Colon (tissue), 2 donors: ENCODE measurements around the gene CHST7.

Experiments used
- FAIRE-seq: peaks from 2 replicates; lab custom pipeline; 2012; peaks lifted over from hg19 to GRCh38; lab: Jason Lieb, UNC
- donor health status: control.
- donor health status: control.

Gene CHST7

DNA sequence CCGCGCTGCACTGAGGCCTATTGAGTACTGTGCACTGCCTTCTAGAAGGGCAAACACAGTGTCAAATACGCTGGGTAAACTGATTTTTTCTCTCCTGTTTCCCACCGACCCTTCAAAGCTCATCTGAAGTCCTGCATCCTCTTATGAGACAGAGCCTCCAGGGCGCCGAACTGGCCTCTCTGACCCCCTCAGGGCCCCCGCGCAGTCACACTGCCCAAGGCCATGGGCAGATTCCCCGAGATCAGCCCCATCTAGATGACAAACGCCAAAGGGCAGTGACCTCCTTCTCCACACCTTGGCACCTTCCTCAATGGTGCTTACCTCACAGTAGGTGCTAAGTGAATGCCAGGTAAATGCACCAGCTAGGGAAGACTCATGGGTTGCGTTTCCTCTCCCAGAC, 34.4 kb downstream of the CHST7 start:
- FAIRE-seq, result no peak

DNA sequence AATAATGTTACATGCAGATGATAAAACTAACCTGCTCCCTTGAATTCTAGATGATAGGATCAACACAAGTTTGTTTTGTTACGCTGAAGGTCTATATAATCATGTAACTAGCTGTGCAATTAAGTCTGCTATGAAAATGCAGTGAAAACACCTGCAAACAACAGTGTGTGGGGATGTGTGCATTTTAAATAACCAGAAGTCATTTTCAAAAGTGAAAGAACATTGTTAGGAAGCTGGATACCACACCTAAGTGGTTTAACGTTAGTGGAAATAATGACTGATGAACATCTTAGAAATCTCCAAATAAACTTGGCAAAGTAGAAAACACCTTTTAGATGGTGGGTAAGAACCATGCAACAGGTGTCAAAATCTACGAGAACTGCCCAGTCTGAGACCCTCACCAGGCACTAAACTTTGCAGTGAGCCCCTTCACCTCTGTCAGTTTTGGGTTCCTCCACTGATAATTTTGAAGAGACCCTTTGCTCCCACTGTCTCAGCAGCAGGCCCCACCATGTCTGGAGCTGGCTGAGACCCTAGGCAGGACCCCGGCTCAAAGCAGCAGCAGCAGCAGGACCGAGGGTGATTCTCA, 36.6 kb downstream of the CHST7 start:
- no peak for FAIRE-seq

DNA sequence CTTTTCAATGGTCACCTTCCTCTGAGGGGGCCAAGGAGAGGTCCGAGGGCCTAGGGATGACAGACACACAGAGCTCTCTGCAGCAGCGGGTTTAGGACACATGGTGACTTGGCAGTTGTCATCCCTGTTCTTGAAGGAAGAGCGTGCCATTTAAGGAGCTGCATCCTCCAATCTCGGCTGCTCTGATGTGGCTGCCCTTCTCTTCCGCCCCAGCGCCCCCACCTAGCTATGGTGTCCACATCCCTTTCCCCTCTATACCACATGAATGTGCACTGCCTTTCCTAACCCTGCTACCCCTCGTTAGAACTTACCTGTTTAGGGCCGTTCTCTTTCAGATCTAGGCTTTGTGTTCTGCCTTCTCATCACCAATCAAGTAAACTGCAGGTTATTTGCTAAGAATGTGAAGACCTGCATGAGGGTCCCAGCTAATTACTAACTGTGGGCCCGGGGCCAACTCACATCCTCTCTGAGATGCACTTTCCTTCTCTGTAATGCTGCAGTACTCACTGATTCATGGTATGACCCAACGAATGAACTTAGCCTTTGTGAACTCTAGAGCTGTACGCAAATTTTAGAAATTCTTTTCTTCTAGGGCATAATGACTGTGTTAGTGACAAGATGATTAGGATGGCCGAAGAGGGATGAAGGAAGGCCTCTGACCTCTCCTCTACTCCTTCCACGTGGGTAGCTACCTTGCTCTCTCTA, 38.2 kb downstream of the CHST7 start:
- FAIRE-seq, result no peak

DNA sequence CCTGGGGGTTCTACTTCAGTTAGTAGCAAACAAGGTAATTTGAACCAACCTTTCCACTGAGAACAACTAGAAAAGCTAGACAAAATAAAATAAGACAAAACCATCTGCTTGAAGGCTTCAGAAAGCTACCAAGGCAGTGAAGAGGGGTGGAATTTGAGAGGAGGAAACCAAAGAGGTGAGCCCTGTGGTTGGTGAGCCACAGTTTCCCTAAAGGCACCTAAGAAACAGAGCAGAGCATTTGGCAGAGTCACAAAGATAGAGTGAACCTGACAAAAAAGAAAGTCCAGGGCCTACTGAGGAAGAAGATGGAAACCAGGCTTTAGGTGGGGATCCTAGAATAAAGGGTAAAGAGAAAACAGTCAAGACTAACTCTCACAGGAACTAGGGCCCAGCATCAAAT, 44.3 kb downstream of the CHST7 start:
- no peak for FAIRE-seq

DNA sequence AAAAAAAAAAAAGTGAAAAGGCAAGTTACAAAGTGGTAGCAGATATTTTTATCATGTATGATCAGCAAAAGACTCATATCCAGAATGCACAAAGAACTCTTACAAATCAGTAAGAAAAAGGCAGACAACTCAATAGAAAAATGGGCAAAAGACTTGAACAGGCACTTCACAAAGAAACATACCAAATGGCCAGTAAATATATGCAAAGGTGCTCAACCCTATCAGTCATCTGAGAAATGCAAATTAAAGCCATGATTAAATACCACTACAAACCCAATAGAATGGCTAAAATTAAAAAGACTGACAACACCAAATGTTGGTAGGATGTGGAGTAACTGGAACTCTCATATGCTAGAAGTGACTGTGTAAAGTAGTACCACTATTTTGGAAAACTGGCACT, 45.4 kb downstream of the CHST7 start:
- FAIRE-seq, result no peak

DNA sequence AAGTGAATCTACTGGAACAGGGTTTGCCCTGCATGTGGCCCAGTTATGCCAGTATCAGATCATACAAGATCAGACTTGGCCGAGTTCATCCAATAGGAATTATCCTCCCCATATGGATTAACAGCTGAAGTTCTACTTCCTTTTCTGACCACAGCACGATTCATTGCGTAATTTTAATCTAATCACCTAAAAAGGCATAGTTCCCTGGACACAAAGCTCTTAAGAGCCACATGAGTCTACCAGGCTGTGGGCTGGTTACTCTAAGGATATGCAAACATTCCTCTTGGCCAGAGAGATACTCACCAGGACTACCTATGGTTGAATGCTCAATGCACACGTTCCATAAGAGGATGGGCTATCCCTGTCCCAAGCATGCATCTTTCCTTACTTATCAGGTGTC, 46.9 kb downstream of the CHST7 start:
- FAIRE-seq, result no peak

DNA sequence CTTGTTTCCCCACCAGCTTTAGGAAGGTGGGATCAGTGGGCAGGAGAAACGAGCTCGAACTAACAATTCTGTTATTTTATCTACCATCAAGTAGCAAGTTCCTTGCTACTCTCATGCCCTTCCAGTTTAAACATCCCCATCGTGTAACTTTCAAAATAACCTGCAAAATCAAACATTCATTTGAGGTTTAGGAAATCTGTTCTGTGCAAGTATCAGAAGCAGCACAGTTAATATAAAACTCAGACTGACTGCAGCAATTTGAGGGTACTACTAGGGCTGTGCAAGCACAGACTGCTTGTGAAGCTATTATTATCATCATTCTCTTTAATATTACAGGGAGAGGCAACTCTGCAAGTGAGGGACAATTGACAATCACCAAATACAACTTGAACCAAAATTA, 48.0 kb downstream of the CHST7 start:
- FAIRE-seq, result no peak

DNA sequence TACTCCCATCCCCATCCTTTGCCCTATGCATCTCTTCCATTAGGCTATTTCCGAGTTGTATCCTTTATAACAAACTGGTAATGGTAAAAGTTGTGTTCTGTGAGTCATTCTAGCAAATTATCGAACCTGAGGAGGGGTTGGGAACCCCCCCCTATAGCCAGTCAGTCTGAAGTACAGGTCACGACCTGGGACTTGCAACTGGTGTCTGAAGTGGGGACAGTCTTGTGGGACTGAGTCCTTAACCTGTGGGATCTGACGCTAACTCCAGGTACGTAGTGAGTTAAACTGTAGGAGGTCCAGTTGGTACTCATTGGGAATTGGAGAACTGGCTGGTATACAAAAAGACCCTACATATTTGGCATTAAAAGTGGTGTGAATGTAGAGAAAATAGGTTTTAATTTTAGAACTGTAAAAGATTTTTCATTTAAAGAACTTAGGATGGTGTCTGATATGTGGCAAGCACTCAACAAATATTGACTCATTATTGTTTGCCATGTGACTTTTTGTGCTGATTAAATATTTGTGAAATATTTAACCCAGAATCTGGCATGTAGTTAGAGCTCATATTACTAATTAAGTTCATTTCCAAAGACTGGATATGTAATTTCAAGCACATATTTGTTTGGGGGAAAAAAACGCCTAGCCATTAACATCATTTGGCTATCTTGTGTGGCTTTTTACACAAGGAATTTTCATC, 50.7 kb downstream of the CHST7 start:
- FAIRE-seq, result no peak

DNA sequence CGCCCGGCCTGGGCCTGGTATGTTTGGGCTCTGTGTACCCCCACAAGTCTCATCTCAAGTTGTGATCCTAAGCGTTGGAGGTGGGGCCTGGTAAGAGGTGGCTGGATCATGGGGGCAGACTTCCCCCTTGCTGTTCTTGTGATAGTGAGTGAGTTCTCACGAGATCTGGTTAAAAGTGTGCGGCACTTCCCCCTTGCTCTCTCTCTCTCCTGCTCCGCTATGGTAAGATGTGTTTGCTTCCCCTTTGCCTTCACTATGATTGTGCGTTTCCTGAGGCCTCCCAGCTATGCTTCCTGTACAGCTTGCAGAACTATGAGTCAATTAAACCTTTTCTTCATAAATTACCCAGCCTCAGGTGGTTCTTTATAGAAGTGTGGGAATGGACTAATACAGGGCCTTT, 53.0 kb downstream of the CHST7 start:
- no peak for FAIRE-seq

DNA sequence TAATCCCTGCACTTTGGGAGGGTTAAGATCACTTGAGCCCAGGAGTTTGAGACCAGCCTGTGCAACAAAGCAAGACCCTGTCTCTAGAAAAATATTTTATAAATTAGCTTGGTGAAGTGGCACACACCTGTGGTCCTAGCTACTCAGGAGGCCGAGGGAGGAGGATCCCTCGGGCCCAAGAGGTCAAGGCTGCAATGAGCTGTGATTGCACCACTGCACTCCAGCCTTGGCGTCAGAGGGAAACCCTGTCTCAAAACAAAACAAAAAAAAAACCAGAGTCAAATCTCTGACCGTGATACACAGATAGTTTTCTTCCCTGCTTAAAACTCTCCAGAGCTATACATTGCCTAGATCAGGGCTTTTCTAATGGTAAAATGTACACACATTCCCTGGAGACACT, 53.5 kb downstream of the CHST7 start:
- FAIRE-seq, result no peak

DNA sequence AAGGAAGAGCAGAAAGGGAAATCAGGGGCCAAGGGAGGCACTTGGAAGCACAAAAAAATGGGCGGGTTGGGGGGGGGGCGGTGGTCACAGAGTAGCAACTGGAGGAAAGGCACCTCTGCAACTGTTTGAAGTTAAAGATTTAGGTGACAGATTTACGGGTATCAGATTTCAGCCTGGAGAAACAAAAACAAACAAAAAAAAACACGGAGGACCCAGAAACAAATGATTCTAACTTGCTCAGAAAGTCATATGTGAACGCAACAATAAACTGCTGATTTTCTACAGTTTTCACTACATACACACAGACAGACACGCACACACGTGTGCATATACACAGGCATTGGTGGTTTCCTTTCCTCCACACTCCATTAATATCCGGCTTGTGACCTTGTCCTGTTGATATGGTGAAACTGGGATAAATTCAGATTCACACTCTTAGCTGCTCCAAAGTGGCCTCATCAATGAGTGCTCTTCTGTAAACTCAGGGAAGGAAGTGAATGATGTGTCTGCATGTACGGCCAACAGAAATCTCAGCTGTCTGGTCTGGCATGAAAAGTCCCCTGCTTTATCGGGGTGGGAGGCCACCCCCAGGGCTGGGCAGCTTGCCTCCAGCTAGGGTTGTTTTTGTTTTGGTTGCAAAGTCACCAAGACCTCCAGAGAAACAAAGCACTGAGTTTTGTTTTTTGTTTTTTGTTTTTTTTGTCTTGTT, 54.3 kb downstream of the CHST7 start:
- FAIRE-seq, result no peak

DNA sequence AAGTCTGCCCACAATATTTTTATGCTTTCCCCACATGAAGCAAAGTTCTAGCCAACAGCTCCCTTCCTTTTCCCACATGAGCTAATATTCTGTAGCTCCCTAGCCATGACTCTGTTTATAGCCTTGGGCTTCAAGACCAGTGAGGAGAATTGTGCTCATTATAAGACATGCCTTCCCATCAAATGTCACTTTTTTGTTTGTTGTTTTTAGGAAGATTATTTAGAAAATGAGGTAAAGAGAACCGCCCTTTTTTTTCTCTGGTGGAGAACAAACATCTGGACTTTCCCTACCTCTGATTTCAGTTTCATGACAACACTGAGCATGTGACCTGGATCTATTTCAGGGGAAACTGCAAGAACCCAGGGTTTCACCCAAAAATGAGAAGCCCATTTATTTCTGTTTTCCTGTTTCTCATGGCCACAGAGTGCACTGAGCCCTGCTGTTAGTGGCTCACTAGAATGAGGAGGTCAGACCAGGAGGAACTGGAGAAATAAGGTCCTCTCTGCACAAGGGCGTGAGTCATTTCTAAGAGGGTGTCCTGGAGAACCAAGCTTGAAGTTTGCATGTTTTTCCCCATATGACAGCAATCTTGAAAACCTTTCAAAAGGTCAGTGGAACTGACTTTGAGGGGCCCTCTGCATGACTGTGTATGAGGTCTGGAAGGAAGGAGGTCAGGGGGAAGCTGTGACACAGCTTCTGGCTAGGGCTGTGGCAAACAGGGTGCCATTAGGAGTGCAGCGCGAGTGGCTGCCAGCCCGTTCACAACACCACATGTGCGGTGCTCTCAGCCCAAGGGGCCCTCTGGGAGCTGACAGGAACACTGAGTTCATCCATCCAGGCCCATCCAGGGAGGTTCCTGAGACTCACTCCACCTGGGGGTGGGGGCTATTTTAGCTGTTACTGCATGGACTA, 55.2 kb downstream of the CHST7 start:
- FAIRE-seq, result no peak

DNA sequence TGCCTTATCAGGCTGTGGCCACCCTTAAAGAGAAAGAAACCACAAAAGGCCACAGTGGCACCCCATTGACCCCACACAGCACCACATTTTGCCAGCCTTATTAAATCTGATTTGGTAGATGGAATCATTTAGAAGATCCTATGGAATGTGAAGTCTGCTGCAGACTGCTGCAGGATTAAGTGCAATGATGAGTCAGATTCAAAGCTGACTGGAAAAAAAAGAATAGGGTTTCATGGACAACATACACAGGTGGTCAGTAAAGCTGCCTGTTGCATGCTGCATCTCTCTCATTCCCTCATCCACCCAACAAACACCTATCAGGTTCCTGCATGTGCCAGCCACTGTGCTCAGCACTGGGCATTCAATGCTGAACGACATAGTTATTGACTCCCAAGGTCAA, 56.6 kb downstream of the CHST7 start:
- FAIRE-seq, result no peak

DNA sequence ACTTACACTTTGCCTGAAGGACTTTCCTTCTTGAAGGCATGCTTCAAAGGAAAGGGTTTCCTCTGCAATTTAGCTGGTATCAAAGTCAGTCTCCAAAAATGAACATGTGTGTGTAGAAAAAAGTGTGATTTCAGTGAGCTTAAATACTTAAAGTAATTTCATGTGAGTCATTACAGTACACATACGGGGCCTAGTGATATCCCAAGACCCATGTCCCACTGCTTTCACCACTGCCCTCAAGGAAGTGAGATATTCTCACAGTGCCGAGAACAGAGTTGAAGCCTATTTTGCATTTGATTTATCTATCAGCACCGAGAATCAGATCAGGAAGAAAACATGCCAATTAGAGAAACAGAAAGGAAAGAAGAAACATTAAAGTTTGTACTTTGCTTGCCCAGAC, 61.0 kb downstream of the CHST7 start:
- FAIRE-seq, result no peak

DNA sequence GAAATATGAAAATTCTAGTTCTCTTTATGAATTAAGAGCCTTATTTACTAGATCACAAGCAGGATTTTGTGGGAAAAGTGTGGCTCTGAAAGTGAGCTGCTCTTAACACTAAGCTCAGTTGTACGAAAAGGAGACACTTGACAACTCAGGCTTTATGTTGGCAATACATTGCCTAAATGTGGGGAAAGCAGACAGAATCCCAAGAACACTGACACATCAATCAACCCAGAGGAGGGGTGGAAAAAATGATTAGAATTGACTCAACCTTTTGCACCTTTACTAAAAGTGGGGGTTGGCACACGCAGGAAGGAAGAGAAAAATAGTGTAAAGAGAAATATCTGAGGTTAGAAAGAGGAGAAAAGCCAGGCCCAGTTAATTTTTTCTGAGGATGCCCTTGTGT, 61.6 kb downstream of the CHST7 start:
- no peak for FAIRE-seq

DNA sequence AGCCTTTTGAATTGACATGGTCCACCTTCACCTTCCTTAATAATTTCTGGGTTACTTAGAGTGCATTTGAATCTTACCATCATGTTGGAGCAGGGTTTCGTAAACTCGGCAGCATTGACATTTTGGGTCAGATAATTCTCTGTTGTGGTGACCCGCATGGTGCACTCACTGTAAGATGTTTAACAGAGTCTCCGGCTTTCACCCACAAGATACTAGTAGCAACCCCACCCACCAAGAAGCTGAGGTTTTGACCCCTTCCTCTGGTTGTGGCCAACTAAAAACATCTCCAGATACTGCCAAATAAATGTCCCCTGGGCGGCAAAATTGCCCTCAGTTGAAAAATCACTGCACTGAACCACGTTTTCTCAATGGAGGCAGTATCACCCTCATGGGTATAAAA, 62.7 kb downstream of the CHST7 start:
- FAIRE-seq, result no peak

DNA sequence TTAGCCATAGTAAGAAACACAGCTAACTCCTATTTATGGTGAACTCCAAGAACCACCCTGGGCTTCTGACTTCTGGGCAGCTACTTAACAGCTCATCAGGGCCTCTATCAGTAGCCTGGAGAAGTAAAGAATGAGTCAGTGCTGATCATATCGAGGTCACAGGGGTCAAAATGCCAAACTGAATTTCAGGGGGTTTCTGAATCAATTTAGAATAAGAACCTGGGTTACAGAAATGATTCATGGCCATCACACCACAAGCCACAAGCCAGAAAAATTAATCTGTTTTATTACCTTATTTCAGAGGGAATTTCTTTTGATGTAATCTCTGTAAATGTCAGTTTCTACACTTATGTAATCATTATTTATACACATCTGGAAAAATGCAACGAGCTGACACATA, 64.4 kb downstream of the CHST7 start:
- FAIRE-seq, result no peak

DNA sequence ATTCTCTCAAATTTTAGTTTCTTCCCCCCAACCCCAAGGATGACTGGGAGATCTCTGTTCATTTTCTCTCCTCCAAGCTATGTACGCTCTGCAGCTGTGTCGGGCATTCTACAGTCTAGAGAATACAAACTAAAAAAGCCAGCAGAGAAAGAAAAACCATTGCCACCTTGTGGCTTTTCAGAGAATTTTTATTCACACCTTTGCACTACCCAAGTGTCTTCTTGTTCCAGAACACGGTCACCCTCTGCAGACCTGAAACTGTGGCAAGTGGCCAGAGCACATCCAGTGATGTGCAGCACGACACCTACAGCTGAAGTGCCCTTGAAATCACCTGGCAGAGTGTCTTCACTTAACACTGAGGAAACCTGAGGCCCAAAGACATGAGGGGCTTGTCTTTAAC, 68.6 kb downstream of the CHST7 start:
- no peak for FAIRE-seq

DNA sequence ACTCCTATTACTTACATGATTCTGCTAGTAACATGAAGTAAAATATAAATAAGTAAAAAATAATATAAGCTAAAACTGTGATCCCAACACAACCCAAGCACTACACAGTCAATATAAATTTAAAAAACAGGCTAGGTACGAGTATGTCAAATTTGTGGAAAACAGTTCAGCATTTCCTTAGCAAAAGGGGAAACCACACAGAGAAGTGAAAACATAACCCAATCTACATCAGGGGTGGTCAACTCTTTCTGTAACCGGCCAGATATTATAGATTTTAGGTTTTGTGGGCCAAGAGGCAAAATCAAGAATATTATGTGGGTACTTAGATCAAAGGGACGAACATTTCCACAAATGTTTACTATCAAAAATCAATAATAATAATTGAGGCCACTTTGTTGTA, 70.1 kb downstream of the CHST7 start:
- FAIRE-seq, result no peak

DNA sequence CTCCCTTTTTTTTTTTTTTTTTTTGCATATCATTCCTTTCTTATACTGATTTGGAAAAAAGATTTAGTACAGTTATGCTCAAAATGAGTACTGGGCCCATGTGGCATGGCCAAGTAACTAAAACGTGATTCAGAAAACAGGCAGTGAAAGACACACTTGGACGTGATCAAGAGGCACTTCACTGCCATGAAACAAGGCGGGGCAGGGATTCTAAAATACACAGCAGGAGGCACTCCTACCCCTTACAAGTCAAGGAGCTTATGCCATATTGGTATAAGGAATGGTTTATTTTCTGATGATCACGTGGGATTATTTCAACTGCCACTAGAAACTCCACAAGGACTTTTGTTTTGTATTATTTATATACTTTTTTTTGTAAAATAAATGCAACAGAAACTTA, 72.0 kb downstream of the CHST7 start:
- FAIRE-seq, result no peak

DNA sequence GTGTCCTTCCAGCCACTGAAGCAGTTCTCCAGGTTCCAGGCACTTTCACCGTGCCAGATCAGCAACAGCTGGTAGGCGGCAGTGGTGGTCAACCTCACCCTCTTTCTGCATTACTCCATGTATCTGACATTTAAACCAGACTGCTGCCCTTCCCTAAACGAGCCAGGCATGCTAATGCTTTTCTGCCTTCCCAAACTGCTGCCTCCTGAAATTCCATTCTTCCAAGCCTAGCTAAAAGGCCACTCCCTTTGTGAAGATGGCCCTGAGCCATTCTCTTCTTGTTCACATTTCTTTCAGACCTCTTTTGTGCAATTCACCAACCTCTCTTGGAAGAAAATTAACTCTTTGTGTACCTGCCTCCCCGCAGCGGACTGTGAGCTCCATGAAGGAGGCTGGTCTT, 73.7 kb downstream of the CHST7 start:
- FAIRE-seq, result no peak
